Dendritic cell treated with granulocyte-macrophage colony-stimulating factor and Interleukin-4, amounts not matched to agents 40 ng/mL and 50 ng/mL, for 4 days (primary cell): Measurements from ENCODE around the gene TMEM141.

Source experiments
- H3K27ac Mint-ChIP-seq: one replicate; pipeline ENCODE4 v1.8.0; 2022; ENCODE audit warnings: mild to moderate bottlenecking, mixed read lengths
- H3K27me3 Mint-ChIP-seq: one replicate; pipeline ENCODE4 v1.8.0; 2022; ENCODE audit warnings: mild to moderate bottlenecking, mixed read lengths
- H3K36me3 Mint-ChIP-seq: one replicate; pipeline ENCODE4 v1.8.0; 2022; ENCODE audit warnings: low read depth, mixed read lengths
- H3K4me1 Mint-ChIP-seq: one replicate; pipeline ENCODE4 v1.8.0; 2022; ENCODE audit warnings: low read depth, mixed read lengths
- H3K4me3 Mint-ChIP-seq: one replicate; pipeline ENCODE4 v1.8.0; 2022; ENCODE audit warnings: mild to moderate bottlenecking, moderate library complexity, mixed read lengths
- H3K9me3 Mint-ChIP-seq: one replicate; pipeline ENCODE4 v1.8.0; 2022; ENCODE audit warnings: mixed read lengths
- intact Hi-C: fragments of 100-400 bp; cut with micrococcal nuclease; formaldehyde crosslinking; loops from one replicate; pipeline ENCODE4 v1.15.0; 2022

Gene TMEM141

DNA sequence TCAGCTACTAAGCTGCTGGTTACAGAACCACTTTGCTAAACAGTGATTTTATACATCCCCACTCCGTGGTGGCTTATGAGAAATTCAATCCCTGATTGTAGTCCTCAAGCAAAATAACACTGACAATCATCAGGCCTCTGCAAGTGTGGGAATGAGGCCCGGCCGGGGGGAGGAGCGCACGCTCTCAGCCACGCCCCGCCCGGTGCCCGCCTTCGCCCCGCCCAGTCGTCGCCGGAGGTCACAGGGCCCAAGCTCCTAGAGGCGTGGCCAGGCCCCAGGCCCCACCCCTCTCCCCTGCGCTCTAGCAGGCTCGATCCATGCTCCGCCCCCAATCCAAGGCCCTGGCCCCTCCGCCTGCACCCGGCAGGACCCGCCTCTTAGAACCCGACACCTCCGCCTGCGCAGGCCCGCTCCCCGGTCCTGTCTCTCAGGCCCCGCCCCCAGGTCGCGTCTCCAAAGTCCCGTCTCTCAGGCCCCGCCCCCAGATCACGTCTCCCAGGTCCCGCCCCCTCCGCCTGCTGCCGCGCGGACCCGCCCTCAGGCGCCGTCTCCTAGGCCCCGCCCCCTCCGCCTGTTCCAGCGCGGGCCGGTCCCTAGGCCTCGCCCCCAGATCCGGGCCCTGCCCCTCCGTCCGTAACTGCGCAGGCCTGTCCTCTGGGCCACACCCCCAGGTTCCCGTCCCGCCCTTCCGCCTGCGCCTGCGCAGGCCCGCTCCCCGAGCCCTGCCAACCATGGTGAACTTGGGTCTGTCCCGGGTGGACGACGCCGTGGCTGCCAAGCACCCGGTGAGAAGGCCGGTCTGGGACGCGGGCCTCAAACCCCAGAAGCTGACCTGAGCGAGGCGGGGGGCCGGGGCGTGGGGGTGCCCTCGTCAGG is at the start of gene TMEM141:
Gene TMEM141, plus strand, starts transcription at position 705 of the 876 bp plus-strand sequence. Its CDS starts 27 bp downstream, at position 732.
- Mint-ChIP-seq H3K36me3 (peaks cover 31% of the 10 kb centered on the region), H3K9me3 (no peaks in the 10 kb centered on the region), H3K4me3 (peak within 1 kb of the TSS; percentile 85), H3K27ac (peak within 1 kb of the TSS; percentile 89), H3K4me1 (peaks cover 26% of the 10 kb centered on the region), H3K27me3 (peaks cover 6% of the 10 kb centered on the region)
- intact Hi-C loops = loop anchor here (1.0 to 5.0 kb wide), 3 partner anchors 18 to 154 kb away; partner anchors contain the start of genes C8G, FBXW5 and PHPT1

DNA sequence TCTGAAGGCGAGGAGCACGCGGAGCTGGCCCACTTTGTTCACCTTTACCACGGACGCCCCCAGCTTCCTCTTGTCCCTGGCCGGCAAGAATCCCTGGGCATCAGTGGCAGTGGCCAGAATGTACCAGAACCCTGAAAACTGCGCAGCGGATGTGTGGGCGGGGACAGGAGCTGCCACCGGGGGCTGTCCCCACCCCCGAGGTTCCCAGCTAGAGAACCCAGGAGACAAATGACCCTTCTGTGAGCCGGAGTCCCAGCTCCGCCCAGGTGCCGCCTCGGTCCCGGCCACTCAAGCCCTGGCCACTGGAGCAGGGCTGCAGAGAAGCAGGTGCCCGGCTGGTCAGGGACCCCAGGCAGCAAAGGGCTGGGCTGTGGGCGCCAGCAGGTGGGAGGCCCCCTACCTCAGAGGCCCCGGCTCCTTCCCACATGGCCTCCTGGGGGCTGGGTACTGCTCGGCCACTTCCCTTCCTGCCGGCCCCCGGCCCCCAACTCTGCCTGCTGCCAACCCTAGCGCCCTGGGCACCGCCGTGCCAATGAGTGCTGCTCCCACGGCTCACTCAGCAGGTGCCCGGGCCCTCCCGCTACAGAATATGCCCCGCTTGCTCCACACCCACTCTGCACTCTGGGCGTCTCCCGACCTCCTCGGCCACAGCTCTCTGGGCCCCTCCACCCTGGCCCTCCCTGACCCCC is 49.1 kb upstream of the TMEM141 start:
- Mint-ChIP-seq H3K36me3 (no peaks in the 10 kb centered on the region), H3K27ac (no peak overlapping the region)

DNA sequence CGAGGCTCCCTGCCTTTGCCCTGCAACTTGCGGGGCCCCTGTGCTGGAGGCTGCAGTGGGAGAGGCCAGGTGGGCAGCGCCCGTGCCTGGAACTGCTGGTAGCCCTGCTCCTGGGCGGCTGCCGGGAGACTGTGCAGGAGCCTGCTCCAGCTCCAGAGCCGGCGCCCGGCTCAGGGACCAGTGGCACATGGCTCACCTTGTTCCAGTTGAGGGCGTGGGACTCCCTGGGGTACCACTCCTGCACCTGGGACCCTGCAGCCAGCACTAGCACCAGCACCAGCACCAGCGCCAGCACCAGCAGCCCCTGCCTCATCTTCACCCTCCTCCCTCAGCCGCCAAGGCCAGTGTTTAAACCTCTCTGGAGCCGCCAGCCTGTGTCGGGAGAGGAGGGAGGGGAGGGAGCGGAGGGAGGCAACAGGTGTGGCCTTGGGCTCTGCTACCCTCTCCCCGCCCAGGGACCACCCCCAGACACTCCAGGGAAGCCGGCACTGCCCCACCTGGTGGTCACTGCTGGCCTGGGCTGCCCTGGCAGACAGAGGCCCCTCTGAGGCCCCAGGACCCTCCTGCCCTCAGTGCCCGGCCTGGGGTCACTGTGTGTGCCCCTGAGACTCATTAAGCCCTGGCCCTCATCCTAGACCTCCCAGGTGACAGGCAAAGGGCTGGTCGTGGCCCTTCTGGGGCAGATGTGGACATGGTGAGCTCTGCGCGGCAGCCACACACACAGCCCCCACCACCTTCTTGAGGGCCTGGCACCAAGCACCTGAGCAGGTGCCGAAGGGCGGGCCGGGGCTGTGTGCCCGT is 48.4 kb upstream of the TMEM141 start, which contains the start of gene LCN10:
Gene LCN10, minus strand, starts transcription at position 350 of the 801 bp plus-strand sequence. Its CDS starts 37 bp downstream, at position 313.
- intact Hi-C loops = no loop called here
- Mint-ChIP-seq H3K27ac (no peak within 1 kb of the TSS), H3K4me3 (no peak within 1 kb of the TSS)

More for the DNA sequence above, 49.1 kb upstream of the TMEM141 start:
- H3K4me3 Mint-ChIP-seq = no peak overlapping the region
- peaks cover 11% of the 10 kb centered on the region for H3K4me1 Mint-ChIP-seq
- intact Hi-C loops = no loop called here
- H3K27me3 Mint-ChIP-seq = peaks cover 70% of the 10 kb centered on the region
- H3K9me3 Mint-ChIP-seq = no peaks in the 10 kb centered on the region

DNA sequence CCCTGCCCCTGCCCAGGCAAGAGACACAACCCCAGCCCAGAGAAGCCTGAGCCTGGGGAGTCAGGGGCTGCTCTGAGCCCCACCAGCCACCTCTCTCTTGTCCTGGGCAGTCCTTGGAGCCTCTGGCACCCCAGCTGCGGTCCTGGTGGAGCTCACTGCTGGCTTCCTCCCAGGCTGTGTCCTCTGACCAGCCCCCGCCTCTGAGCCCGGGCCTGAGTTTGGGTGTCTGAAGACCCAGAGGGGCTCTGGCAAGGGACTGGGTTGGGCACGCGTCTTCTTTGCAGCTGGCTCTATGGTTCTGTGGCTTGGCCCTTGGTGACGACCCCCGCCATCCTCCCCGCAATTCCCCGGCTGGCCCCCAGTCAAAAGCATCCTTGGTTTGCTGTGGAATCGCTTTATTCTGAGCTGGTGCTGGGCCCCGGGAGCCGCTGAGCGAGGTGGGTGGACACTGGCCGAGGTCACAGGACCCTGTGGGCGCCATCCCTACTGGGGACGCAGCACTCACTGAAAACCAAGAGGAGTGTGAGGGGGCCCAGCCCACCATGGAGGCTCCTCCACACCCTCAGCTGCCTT is 47.4 kb upstream of the TMEM141 start:
- H3K4me1 Mint-ChIP-seq = peaks cover 15% of the 10 kb centered on the region
- H3K9me3 Mint-ChIP-seq = no peaks in the 10 kb centered on the region
- H3K4me3 Mint-ChIP-seq = no peak overlapping the region
- H3K27ac Mint-ChIP-seq = no peak overlapping the region
- no peaks in the 10 kb centered on the region for H3K36me3 Mint-ChIP-seq
- intact Hi-C loops = no loop called here
- peaks cover 77% of the 10 kb centered on the region for H3K27me3 Mint-ChIP-seq

More for the DNA sequence above, 48.4 kb upstream of the TMEM141 start, which contains the start of gene LCN10:
- Mint-ChIP-seq H3K4me1 (peaks cover 11% of the 10 kb centered on the region), H3K9me3 (no peaks in the 10 kb centered on the region), H3K27me3 (peaks cover 75% of the 10 kb centered on the region), H3K36me3 (no peaks in the 10 kb centered on the region)

DNA sequence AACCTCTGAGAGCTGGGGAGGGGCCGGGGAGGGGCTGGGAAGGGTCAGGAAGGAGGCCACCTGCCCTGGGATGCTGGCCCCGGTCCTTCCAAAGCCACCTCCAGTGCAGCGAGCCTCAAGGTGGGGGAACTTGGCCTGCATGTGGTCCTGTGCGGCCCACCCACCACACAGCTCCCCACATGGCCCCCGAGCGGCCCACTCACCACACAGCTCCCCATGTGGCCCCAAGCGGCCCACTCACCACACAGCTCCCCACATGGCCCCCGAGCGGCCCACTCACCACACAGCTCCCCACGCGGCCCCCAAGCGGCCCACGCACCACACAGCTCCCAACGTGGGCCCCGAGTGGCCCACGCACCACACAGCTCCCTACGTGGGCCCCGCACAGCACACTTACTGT is 46.4 kb upstream of the TMEM141 start:
- intact Hi-C loops = no loop called here
- Mint-ChIP-seq H3K36me3 (no peaks in the 10 kb centered on the region), H3K27ac (no peak overlapping the region), H3K4me1 (peaks cover 20% of the 10 kb centered on the region), H3K4me3 (no peak overlapping the region), H3K27me3 (peaks cover 80% of the 10 kb centered on the region), H3K9me3 (no peaks in the 10 kb centered on the region)

DNA sequence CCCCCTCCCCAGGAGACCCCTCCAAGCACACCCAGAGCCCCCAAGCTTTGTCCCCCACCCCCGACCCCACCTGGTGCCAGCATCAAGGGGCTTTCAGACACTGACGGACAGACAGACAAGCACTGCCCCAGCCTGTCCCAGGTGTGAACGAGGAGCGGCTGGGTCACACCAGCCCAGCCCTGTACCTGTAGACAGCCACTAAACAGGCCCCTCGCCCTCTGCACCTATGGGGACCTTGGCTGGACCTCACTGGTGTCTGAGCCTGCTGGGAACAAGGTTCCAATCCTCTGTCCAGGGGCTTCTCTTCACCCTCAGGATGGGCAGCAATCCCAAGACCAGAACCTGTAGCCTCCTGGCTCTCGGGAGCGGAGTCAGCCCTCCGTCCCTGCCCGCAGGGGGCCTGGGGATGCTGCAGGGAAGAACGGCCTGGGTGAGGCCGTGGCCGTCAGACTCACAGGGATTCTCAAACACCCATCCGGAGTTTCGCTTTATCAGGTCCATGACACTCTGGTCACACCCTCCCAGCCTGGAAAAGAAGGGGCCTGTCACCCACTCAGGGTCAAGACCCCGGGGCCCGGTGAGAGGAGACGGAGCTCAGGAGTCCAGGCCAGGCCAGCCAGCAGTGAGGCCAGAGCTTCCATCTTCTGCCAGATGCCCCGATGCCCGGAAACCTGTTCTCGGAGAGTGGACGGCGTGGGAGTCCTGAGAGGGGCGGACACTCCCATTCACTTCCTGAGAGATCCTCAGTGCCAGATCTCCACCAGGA is 45.6 kb upstream of the TMEM141 start:
- peaks cover 26% of the 10 kb centered on the region for H3K4me1 Mint-ChIP-seq
- no peak overlapping the region for H3K27ac Mint-ChIP-seq
- peaks cover 77% of the 10 kb centered on the region for H3K27me3 Mint-ChIP-seq
- no peaks in the 10 kb centered on the region for H3K36me3 Mint-ChIP-seq
- no peaks in the 10 kb centered on the region for H3K9me3 Mint-ChIP-seq
- no peak overlapping the region for H3K4me3 Mint-ChIP-seq
- intact Hi-C loops = no loop called here

DNA sequence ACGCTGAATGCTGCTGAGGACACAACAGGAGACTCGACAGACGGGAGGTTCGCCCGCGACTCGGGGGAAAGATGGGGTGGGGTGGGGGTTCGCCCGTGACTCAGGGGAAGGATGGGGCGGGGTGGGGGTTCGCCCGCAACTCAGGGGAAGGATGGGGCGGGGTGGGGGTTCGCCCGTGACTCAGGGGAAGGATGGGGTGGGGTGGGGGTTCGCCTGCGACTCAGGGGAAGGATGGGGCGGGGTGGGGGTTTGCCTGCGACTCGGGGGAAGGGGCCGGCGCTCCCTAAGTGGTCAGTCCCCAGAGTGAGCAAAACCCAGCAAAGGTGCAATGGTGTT is 45.0 kb upstream of the TMEM141 start:
- Mint-ChIP-seq H3K4me1 (peaks cover 26% of the 10 kb centered on the region), H3K27ac (no peak overlapping the region), H3K36me3 (no peaks in the 10 kb centered on the region), H3K27me3 (peaks cover 75% of the 10 kb centered on the region), H3K9me3 (no peaks in the 10 kb centered on the region), H3K4me3 (no peak overlapping the region)
- intact Hi-C loops = no loop called here

DNA sequence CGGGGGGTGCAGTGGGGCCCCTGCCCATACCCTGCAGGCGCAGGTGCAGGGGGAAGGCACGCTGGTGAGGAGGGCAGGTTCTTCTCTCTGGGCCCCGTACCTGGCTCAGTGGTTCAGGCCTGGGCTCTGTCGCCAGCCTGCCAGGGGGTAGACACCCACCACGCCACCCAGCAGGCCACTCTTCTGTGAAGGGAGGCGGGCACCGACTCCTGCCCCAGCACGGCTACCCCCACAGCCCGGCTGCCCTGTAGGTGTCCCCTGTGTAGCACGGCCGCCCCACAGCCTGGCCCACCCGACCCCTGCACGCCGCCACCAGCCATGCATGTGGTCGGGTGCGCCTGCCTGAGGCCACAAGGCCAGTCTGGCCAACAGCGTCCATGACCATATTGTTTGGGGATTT is 44.5 kb upstream of the TMEM141 start:
- H3K36me3 Mint-ChIP-seq = no peaks in the 10 kb centered on the region
- no peak overlapping the region for H3K4me3 Mint-ChIP-seq
- H3K4me1 Mint-ChIP-seq = peaks cover 22% of the 10 kb centered on the region
- H3K27ac Mint-ChIP-seq = no peak overlapping the region
- H3K9me3 Mint-ChIP-seq = peaks cover 5% of the 10 kb centered on the region
- intact Hi-C loops = no loop called here
- peaks cover 70% of the 10 kb centered on the region for H3K27me3 Mint-ChIP-seq

DNA sequence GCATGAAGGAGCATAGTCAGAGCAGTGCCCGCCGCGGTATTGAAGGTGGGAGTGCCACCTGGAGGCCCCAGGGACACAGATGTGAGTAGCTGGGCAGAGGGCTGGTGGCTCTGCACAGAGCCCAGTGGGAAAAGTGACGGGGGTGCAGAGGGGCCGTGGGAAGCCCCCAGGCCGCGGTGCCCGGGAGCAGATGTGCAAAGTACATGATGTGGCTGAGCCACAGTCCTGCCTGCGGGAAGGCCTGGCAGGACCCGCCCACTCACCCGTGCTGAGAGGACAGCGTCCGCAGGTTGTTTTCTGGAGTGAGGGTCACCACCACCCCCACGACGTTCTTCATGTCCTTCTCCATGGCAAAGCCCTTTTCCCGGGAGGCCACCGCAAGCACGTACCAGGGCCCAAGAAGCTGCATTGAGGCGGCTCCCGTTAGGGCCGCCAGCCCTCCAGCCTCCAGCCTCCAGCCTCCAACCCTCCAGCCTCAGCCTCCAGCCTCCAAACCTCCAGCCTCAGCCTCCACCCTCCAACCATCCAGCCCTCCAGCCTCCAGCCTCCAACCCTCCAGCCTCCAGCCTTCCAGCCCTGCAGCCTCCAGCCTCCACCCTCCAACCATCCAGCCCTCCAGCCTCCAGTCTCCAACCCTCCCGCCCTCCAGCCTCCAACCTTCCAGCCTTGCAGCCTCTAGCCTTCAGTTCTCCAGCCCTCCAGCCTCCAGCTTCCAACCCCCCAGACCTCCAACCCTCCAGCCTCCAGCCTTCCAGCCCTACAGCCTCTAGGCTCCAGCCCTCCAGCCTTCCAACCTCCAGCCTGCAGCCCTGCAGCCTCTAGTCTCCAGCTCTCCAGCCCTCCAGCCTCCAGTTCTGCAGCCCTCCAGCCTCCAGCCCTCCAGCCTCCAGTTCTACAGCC is 43.7 kb upstream of the TMEM141 start:
- intact Hi-C loops = no loop called here
- no peak overlapping the region for H3K4me3 Mint-ChIP-seq
- H3K9me3 Mint-ChIP-seq = peaks cover 13% of the 10 kb centered on the region
- H3K4me1 Mint-ChIP-seq = peaks cover 15% of the 10 kb centered on the region
- H3K36me3 Mint-ChIP-seq = no peaks in the 10 kb centered on the region
- H3K27ac Mint-ChIP-seq = no peak overlapping the region
- peaks cover 67% of the 10 kb centered on the region for H3K27me3 Mint-ChIP-seq

DNA sequence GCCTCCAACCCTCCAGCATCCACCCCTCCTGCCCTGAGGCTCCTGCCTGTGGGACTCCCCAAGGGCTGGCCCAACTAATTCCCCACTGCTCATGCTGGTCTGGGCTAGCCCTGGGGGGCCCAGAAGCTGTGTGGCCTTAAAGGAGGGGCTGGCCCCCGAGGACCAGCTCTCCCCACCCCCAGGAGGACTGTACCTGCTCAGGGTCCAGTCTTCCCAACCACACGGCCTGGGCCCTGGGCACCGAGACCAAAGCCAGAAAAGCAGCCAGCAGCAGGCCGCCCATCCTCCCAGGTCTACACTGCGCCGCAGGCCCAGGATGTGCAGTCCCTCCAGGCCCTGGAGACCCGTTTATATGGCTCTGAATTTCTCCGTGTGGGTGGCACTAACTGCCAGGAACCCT is 42.9 kb upstream of the TMEM141 start, which contains the start of gene LCN6:
Gene LCN6, minus strand, starts transcription at position 325 of the 400 bp plus-strand sequence. Its CDS starts 42 bp downstream, at position 283.
- no peak within 1 kb of the TSS for H3K27ac Mint-ChIP-seq
- H3K9me3 Mint-ChIP-seq = peaks cover 19% of the 10 kb centered on the region
- no peaks in the 10 kb centered on the region for H3K36me3 Mint-ChIP-seq
- H3K4me3 Mint-ChIP-seq = no peak within 1 kb of the TSS
- intact Hi-C loops = no loop called here
- H3K4me1 Mint-ChIP-seq = peaks cover 15% of the 10 kb centered on the region
- H3K27me3 Mint-ChIP-seq = peaks cover 63% of the 10 kb centered on the region

DNA sequence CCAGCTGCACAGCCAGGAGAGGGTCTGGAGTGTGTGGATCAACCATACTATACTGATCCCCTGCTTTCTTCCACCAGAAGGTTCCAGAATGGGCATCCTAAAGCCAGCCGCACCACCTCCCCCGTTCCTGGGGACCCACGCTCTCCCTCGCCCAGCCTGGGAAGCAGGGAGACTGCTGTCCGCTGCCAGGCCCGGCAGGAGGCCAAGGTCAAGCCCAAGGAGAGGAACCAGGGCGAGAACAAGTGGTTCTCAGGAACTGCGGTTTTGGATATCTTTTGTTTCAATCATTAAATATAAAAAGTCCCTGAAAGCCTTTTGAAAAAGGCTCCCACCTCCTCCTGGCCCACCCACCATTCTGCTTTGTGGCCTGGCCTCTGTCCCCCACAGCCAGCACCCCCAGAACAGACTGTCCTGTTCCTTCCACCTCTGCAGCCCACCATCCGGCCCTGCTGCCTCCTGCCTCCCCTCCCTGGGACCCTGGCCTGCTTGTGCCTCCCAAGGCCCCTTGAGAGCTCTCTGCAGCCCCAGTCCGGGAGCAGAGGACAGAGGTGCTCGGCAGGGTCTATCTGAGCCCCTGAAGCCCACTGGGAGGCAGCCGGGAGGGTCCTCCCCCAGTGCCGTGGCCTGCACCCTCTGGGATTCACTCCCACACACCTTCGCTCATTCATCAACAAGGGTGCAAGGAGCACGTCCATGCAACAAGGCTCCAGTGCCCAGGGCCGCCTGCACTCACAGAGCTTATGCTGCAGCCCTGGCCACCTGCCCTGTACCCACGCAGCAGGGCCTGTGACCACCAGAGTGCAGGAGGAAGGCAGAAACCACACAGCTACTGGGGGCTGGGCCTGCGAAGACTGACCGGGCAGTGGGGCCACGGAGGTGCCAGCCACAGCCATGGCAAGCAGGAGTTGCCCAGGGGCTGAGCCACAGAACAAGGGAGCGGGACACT is 42.2 kb upstream of the TMEM141 start:
- Mint-ChIP-seq H3K4me3 (no peak overlapping the region), H3K27me3 (peaks cover 56% of the 10 kb centered on the region), H3K27ac (no peak overlapping the region), H3K4me1 (peaks cover 15% of the 10 kb centered on the region), H3K36me3 (no peaks in the 10 kb centered on the region), H3K9me3 (peaks cover 19% of the 10 kb centered on the region)
- intact Hi-C loops = no loop called here
